ENCODE measurements around the gene CDK1.

Gene CDK1

GRCh38 chr10:60778971-60779796 lies 906 bp downstream of the CDK1 start:
- peak in 1 of 3 experiments; percentile 29 for DNase-seq

GRCh38 chr10:60781661-60782060 lies 3.4 kb downstream of the CDK1 start:
- no peak for DNase-seq

- no peak for DNase-seq
Measured at GRCh38 chr10:60784641-60785040, 6.4 kb downstream of the CDK1 start.

GRCh38 chr10:60788544-60788943 lies 10.3 kb downstream of the CDK1 start:
- no peak for DNase-seq

- no peak for DNase-seq
Measured at GRCh38 chr10:60789340-60789739, 11.1 kb downstream of the CDK1 start.

- no peak for DNase-seq
Measured at GRCh38 chr10:60794953-60795352, 16.7 kb downstream of the CDK1 start.

GRCh38 chr10:60795465-60796202 lies 17.4 kb downstream of the CDK1 start:
- no peak for DNase-seq

- no peak for DNase-seq
Measured at GRCh38 chr10:60796481-60796880, 18.2 kb downstream of the CDK1 start.

GRCh38 chr10:60797200-60797599 lies 18.9 kb downstream of the CDK1 start:
- no peak for DNase-seq

- no peak for DNase-seq
Measured at GRCh38 chr10:60798031-60798430, 19.8 kb downstream of the CDK1 start.

- no peak for DNase-seq
Measured at GRCh38 chr10:60798870-60799269, 20.6 kb downstream of the CDK1 start.

- no peak for DNase-seq
Measured at GRCh38 chr10:60799971-60800650, 21.8 kb downstream of the CDK1 start.

- DNase-seq = no peak
Measured at GRCh38 chr10:60800918-60801317, 22.6 kb downstream of the CDK1 start.

- peak in 1 of 3 experiments; percentile 68 for DNase-seq
Measured at GRCh38 chr10:60801522-60801921, 23.2 kb downstream of the CDK1 start.

GRCh38 chr10:60803433-60803832 lies 25.2 kb downstream of the CDK1 start:
- DNase-seq = no peak

- DNase-seq = no peak
Measured at GRCh38 chr10:60803865-60804264, 25.6 kb downstream of the CDK1 start.

- DNase-seq = no peak
Measured at GRCh38 chr10:60806921-60807320, 28.6 kb downstream of the CDK1 start.

- DNase-seq = no peak
Measured at GRCh38 chr10:60807499-60807898, 29.2 kb downstream of the CDK1 start.

GRCh38 chr10:60808036-60808435 lies 29.8 kb downstream of the CDK1 start:
- no peak for DNase-seq

- no peak for DNase-seq
Measured at GRCh38 chr10:60809157-60809556, 30.9 kb downstream of the CDK1 start.

GRCh38 chr10:60810437-60811182 lies 32.3 kb downstream of the CDK1 start:
- no peak for DNase-seq

- peak; percentile 5 to 77 (median 49) for DNase-seq
Measured at GRCh38 chr10:60816628-60817397, 38.5 kb downstream of the CDK1 start.

Data from NCI-H1417 (cell line).